22Rv1 (cell line): ENCODE measurements around the gene DSCAM.

Source experiments
- ZFX ChIP-seq: fragments of 450-650 bp; IDR thresholded peaks from 2 replicates; pipeline ENCODE4 v1.6.1; 2017; ENCODE audit warnings: antibody characterized with exemption, borderline replicate concordance
- TF ChIP-seq, protein P1 (sequence below): fragments of 450-650 bp; IDR thresholded peaks from 2 replicates; pipeline ENCODE4 v1.5.1; 2017; ENCODE audit warnings: mild to moderate bottlenecking

DNA sequence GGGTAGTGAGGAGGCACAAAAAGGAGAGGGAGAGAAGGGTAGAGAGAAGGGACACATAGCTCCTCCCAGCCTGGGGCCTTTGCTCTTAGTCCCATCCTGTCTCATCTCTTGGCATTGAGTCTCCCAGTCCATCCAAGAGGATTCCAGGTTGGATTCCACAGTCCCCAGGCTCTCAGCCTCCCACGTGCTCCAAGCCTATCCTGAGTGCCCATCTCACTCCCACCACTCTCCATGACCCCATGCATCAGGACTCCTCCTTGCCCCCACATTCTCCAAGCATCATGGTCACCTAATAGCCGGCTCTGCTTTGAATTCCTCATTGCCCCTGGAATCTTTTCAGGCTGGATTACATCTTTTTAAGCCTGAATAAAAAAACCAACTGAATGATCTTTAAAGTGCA lies 87.9 kb downstream of the DSCAM start:
- TF ChIP-seq, protein P1, sequence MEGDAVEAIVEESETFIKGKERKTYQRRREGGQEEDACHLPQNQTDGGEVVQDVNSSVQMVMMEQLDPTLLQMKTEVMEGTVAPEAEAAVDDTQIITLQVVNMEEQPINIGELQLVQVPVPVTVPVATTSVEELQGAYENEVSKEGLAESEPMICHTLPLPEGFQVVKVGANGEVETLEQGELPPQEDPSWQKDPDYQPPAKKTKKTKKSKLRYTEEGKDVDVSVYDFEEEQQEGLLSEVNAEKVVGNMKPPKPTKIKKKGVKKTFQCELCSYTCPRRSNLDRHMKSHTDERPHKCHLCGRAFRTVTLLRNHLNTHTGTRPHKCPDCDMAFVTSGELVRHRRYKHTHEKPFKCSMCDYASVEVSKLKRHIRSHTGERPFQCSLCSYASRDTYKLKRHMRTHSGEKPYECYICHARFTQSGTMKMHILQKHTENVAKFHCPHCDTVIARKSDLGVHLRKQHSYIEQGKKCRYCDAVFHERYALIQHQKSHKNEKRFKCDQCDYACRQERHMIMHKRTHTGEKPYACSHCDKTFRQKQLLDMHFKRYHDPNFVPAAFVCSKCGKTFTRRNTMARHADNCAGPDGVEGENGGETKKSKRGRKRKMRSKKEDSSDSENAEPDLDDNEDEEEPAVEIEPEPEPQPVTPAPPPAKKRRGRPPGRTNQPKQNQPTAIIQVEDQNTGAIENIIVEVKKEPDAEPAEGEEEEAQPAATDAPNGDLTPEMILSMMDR = no peak
- no peak for TF ChIP-seq ZFX
